Stimulated activated CD8-positive, alpha-beta memory T cell treated with anti-CD3 and anti-CD28 coated beads, Interleukin-7, amount 100 ng/mL, for 1 hour (primary cell): ENCODE data around the gene FOXN3.

ENCODE experiments used
- DNase-seq, 2 donors: peaks; one replicate each; pipeline ENCODE4 v3.0.0-alpha.2; 2020; ENCODE audit warnings: low read depth in 2 of 2

The FOXN3 gene

DNA sequence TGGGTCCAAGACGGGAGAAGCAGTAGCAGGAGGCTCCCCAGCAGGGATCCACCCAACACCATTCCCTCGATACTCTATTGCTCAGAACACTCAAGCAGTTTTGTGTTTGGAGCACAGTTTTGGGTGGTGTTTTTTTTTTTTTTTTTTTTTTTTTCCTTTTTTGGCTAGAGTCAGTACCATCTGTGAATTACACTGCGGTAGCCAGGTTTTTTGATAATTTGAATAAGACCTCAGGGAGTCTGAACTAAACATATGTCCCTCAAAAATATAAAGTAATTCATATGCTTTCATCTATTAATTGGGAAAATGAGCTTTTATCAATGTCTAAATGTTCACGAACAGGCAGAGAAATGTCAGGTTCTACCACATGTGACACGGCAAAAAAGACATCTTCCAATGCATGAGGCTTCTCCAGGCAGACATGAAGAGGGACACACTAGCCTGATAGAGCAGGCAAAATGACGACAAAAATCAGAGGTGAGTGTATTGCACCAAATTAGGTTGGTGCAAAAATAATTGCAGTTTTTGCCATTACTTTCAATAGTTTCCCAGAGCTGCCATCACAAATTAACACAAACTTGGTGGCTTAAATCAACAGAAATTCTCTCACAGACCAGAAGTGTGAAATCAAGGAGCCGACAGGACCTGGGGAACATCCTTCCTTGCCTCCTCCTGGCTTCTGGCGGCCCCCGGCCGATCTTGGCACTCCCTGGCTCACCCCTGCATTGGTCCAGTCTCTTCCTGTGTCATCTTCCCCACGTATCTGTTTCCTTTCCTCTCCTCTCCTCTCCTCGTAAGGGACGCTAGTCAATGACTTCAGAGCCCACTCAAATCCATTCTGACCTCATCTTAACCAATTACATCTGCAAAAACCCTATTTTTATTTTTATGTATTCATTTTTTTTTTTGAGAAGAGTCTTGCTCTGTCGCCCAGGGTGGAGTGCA is 33.9 kb downstream of the FOXN3 start:
- DNase-seq = no peak

DNA sequence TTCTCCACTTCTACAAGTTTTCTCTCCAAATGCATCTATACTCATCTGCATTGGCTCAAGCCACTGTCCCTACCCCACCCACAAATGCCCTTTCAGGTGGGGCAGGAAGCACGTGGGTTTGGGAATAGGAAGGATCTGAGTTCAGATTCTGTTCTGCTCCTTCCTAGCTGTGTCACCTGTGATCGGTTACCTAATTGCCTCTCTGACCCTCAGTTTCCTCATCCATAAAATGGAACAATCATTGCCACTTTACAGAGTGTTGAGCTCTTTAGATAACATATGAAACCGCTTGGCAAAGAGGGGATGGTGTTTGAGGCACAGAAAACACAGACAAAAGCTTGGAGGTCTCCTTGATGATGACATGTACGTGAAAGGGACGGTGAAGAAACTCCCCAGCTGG is 34.5 kb downstream of the FOXN3 start:
- no peak for DNase-seq

DNA sequence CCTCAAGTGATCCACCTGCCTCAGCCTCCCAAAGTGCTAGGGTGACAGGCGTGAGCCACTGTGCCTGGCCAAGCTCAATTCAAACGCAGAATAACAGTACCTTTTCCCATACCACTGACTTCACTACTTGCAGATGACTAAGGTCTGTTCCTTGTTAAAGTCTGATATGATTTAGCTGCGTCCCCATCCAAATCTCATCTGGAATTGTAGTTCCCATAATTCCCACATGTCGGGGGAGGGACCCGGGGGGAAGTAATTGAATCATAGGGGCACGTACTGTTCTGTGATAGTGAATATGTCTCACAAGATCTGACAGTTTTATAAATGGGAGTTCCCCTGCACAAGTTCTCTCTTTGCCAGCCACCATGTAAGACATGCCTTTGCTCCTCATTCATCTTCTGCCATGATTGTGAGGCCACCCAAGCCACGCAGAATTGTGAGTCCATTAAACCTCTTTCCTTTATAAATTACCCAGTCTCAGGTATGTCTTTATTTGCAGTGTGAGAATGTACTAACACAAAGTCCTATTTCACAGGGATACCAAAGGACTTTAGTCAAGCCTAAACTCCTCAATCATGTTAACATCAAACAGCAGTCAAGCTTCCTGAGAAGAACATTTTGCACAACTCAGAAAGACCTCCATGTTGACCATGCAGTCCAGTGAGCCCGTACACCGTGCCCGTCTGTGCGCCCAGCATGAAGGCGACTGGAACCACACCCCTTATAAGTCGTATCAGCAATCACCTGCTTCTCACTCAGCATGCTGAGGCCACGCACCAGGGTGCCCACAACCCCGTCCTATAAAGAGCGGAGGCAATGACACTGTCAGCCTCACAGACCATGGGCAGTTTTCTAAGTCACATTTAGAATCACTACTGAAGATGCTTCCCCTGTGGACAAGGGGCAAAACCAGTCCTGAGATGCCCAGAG is 36.9 kb downstream of the FOXN3 start:
- DNase-seq = no peak

DNA sequence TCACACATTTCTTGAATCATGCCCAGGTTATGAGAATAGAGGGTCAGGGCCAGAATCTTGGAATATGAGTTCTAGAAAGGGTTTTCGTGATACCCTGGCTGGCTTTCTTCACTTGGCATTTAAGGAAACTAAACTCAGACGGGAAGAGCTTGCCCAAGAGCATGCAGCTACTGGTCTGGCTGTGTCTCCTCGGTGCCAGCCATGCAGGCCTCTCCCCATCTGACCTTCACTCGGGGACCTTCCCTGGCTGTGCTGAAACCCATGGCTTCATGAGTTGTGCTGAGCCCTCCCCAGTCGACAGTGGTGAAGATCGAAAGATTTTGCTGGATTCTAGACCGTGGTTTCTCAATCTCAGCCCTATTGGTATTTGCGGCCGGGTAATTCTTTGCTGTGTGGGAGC is 38.0 kb downstream of the FOXN3 start:
- no peak for DNase-seq

DNA sequence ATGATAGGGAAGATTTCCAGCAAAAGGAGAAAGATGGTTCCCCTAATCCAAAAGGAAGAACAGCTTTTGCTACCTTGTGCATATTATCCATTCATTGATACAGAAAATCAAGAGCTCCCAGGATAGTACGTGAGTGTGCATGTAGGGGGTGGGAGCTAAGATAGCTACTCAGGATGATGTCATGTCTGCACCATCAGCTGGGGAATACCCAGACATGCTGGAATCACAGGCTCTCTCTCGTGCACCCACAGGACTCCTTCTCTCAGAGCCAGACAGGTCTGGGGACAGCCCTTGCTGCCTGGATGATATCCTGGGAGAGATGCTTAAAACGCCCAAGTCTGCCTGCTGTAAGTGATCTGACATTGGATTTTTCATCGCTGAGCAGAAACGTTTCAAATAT is 38.9 kb downstream of the FOXN3 start:
- DNase-seq = no peak

DNA sequence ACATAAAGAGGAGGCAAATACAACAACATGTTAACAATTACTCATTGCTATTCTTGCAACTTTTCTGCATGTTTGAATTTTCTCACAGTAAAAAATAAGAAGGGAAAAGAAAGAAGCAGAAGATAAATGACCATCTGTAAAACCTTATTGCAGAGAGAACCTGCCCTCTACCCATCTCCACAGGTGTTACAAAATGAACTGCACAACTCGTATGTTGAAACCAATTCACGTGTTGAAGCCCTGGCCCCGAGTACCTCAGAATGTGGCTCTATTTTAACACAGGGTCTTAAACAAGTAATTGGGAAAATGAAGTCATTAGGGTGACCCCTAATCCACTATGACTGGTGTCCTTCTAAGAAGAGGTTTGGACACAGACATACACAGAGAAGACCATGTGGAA is 39.5 kb downstream of the FOXN3 start:
- DNase-seq = no peak

DNA sequence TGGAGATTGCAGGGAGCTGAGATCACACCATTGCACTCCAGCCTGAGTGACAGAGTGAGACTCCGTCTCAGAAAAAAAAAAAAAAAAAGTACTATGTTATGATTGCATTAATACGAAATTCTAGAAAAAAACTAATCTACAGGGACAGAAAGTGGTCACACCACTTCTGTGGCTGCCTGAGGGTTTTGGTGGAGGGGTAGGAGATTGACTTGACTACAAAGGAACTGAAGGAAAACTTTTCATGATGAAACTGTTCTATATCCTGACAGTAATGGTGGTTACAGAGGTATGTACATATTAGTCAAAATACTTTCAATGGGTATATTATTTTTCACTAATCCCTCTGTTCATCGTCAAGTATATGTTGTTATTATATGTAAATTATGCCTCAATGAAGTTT is 42.1 kb downstream of the FOXN3 start:
- no peak for DNase-seq

DNA sequence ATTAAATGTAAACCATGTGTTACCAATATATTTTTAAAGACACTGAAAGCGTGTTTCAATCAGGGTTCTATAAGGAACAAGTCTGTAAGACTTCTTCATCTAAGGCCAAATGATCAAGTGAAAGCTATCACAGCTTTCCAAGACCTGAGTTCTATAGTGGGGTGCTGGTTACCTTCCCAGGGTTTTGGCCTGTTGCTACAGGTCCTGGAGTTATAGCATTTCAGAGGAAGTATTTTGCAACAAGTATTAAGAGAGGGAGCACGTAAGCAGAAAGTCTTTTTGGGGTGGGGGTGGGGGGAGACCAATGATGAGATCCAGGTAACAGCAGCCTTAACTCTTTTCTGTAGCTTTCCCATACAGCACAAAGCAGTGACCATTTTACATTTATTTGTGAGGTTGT is 43.8 kb downstream of the FOXN3 start:
- DNase-seq = no peak

DNA sequence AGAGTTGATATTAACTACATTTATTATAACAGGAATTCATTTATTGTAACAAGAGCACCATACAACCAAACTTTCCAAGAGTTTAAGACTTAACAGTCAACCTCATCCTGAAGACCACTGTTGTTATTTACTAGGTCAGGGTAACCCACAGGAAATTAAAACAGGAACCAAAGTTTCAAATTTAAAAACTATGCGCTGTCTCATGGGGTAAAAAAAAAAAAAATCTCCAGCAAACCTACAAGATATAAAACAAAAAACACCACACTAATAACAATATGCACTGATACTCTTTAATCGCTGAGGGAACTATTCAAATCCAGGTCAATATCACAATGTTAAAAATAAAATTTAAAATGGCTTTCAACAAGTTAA is 44.5 kb downstream of the FOXN3 start:
- no peak for DNase-seq

DNA sequence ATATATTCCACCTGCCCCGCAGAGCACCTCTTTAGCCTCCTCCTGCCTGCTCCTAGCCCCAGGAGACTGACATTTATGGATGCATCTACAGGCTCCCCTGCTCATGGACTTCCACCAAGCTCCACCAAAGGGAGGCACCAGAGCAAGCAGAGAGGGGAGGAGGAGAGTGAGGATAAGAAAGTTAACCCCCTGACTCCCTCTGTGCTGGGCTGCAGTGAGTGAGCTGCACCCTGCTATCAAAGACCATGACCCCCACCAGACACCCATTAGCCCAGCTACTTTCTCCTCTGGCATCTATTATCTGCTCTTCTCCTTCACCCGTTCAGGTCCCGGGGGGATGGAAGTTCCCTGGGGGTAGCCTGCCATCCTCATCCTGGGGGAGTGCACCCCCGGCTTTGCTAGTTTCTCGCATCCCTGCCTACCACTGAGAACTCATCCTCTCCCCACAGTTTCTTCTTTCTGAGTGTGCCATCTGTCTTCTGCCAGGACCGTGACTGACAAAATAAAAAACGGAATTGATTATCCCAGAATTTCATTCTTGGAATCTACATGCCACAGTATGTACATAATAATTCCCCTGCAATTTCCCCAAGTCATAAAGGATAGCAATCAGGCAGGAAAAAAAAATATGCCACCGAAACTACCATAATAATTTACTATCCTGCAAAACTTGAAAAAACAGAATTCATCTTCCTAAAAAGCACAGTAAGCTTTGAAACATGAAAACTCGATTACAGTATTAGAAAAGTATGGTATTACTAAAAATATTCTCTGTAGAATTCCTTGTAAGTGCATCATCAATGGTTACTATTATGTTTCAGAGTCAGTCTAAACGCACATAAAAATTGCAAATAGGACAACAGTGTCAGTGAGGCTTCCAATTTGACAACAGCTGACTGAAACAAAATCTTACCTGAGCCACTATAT is 45.2 kb downstream of the FOXN3 start:
- no peak for DNase-seq

DNA sequence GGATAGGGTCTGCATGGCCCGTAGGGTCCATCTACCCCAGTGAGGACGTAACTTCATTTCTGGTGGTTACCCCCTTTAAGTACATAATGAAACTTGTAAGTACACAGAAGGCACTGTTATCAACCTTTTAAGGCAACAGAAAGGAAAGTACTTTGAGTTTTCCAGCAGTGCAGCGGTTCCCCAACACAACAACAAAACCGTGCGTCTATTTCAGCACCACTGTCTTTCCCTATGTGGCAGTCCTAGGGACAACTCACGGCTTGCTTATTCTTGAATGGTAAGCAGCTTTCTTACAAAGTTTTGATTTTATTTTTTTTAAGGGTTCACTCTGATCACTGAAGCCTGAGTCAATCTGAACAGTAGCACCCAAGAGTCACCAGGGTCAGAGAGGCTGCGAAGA is 46.3 kb downstream of the FOXN3 start:
- DNase-seq = no peak

DNA sequence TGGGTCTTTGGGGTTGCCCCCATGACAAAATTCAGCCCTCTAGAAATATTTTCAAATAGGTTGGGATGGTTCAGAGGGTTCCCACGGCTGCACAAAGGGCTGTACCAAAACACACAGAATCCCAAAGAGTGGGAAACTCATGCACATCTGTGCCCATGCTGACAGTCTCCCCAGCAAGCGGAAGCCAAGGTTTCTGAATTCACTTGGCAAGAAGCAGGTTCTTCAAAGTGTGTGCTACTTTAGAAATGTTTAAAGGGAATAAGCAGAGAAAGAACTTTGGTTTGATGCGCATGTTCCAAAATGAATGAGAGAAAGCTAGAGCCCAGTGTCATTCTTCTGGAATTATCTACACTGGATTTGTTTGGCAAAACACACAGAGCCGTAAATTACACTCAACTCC is 46.7 kb downstream of the FOXN3 start:
- no peak for DNase-seq

DNA sequence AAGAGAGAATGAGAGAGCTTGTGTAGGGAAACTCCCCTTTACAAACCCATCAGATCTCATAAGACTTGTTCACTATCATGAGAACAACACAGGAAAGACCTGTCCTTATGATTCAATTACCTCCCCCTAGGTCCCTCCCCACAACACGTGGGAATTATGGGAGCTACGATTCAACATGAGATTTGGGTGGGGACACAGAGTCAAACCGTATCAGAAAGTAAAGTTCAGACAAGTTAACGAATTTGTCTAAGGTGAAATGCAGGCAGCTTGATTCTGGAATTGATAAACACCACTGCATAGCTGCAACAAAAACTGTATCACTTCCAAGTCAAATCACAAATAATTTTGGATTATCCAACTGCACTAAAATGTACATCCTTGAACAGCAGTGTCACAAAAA is 47.4 kb downstream of the FOXN3 start:
- no peak for DNase-seq

DNA sequence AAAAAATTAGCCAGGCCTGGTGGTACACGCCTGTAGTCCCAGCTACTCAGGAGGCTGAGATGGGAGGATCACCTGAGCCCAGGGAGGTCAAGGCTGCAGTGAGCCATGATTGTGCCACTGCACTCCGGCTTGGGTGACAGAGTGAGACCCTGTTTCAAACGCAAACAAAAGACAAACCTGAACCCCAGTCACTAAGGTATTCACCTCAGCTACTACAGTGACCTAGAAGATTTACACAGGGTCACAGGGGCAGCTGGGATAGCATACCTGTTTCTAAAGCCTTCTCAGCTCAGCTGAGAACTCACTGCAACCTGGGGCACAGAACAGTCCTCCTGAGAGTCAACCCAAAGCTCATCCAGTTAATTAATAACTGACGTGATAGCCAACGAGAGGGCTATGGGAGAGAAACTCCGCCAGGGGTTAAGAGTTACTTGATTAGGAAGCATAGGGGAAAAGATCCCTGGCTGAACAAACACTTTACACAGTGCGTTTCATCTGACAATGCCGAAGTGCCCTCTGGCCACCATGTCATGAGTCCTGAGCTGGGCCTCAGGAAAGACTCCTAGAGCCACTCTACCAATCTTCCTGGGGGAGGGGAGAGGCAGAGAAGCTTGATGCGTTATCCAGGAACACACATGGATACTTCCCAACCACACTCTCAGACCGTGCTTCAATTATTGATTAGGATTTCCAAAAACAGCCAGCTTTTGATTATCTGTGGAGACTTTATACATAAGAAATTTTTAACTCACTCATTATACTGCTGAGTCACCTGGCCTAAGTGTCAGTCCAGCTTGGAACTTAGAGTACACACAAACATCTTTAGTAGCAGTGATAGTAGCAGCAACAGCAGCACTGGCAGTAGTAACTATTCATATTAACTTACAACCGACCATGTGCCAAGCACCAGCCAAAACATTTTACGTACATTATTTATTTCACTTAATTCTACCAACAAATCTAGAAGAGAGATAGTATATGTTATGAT is 48.2 kb downstream of the FOXN3 start:
- DNase-seq = no peak

DNA sequence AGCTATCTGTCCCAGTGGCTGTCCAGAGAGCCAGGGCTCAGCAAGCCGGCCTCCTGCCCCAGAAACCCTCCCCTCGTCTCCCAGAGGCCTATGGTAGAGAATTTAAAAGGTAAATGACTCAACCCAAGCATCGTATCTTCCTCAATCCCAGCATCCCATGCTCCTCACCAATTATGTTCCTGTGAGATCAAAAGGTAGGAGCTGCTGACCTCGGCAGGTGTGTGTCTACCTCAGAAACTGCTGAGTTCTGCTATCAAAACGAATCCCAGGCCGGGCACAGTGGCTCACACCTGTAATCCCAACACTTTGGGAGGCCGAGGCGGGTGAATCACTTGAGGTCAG is 49.3 kb downstream of the FOXN3 start:
- DNase-seq = no peak

DNA sequence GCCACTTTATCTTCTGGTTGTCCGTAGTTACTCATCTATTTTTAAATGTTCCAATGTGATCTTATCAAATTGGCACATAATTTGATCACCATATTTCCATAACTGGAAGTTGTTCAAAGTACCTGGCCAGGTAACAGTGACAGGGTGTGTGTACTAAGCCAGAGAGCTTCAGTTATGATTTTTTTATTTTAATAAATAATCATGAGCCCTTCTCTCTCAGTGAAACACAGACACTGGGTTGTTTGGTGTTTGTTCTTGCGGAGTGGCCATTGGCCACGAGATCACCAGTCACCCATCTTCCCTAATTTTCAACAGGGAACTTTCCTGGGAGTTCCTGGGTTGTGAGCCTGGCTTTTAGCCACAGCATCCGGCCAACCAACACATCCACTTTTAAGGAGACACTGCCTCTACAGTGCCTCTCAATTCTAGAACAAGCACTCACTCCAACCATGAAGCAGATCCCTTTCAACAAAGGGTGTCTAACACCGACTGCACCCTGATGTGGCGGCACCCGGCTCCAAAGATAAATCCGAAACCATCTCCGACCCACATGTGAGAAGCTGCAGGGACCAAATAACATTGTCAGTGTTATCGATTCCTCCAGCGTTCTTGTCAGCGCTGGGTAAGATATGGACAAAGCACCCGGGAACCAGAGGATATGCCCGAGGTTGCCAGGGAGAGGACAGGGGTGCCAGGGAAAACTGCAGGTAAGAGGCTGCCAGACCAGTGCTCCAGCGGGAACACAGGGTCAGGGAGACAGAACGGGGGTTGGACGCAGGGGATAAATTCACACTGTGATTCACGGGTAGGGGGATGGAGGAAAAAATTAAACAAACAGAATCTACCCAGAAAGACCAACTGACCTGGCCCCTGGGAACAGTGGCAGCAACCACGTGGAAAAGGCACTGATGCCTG is 49.9 kb downstream of the FOXN3 start:
- DNase-seq = no peak

DNA sequence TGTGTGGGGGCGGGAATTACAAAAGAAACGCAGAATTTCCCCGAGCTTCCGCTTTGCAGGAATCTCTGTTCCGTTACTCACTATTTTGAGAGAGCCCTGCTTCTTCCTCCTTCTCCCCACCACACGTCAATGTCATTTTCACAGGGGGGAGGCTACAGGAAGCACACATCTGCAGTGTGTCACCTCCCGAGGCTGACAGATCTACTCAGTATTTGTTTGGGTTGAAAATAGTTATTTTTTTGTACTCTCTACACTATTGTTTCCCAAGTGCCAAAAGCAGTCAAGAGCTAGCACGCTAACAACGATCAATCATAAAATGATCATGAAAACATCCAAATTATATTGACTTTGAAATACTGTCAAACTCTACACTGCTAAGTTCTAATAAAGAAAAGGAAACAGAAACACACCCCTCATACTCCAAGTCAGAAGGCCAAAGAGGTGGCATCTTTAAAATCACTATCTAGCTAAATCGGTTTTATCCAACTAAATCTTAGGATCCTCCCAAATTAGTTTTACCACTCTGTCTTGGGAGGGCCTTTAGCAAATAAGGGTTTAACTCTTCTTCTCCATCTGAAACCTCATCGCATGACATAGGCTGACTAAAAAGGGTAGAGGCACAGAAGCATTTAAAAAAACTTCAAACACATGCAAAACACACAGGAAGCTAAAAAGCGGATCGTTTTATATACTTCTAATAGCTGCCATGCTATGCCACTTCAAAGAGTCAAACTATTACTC is 51.8 kb downstream of the FOXN3 start:
- peak; percentile 19 to 26 for DNase-seq

DNA sequence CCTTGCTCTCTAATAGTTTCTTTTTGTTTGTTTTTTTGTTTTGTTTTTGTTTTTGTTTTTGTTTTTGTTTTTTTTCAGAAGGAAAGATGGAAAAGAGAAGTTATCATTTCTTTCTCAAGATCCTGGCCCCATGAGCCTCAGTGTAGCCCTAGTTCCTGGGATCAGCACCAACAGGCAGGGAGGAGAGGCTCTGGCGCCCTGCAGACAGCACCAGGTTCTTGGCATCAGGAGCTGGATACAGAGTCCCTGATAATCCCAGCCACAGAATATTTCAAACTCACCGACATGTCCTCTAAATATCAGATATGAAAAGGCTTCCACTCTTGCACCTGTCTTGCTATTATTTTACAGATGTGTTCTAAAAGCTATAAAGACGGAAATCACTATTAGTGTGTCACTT is 52.7 kb downstream of the FOXN3 start:
- DNase-seq = no peak

DNA sequence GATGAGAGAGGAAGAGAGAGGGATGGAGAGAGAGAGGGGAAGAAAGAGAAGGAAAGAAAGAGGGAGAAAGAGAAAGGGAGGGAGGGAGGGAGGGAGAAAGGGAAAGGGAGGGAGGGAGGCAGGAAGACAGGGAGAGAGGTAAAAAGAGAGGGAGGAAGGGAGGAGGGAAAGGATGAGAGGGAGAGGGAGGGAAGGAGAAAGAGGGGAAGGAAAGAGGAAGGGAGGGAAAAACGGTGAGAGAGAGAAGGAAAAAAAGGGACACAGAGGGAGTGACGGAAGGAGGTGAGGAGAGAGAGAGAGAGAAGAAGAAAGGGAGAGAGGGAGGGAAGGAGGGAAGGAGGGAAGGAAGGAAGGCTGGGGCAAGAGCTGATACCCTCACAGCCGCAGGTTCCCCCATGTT is 56.8 kb downstream of the FOXN3 start:
- no peak for DNase-seq
